ENCODE measurements around the gene RAB30.

Gene RAB30

DNA sequence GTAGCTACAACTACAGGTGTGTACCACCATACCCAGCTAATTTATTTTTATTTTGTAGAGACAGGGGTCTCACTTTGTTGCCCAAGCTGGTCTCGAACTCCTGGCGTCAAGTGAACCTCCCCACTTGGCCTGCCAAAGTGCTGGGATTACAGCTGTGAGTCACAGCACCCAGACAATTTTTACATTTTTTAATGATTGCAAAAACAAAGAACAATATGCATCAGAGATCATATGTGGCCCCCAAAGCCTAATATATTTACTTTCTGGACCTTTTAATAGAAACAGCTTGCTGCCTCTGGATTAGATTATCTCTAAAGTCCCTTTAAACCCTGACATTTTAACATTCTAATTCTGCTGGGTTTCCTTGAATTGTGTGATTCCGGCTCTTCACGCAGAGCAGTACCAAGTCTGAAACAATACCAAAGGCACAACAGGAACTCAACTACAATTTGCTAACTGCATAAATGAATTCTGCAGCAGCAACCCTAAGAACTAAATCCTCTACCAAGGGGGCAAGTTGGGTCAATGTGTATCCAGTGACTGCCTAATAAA is 25.0 kb downstream of the RAB30 start:
- no peak overlapping the region for H3K4me3 ChIP-seq (ENCODE audit: insufficient read length, low read depth)
- no peaks in the 10 kb centered on the region for H3K36me3 ChIP-seq (ENCODE audit: insufficient read depth, insufficient read length, low read length)
- no peaks in the 10 kb centered on the region for H3K4me1 ChIP-seq (ENCODE audit: insufficient read depth, insufficient read length)
- no peaks in the 10 kb centered on the region for H3K9me3 ChIP-seq (ENCODE audit: insufficient read depth, low read length)
- TF ChIP-seq YY1 (IDR thresholded peaks at IDR 0.05; ENCODE audit: insufficient read depth, insufficient read length) (no peak), SUZ12 (IDR thresholded peaks at IDR 0.05; ENCODE audit: extremely low read depth, insufficient read depth, insufficient read length) (no peak), ZNF274 (IDR thresholded peaks at IDR 0.05; ENCODE audit: low read depth, low read length) (no peak)
- no peak for DNase-seq (ENCODE audit: low read depth, low spot score)
- no peak overlapping the region for H3K9ac ChIP-seq (ENCODE audit: insufficient read length, low read depth)
- H3K27me3 ChIP-seq (ENCODE audit: insufficient read depth, insufficient read length), result no peaks in the 10 kb centered on the region

DNA sequence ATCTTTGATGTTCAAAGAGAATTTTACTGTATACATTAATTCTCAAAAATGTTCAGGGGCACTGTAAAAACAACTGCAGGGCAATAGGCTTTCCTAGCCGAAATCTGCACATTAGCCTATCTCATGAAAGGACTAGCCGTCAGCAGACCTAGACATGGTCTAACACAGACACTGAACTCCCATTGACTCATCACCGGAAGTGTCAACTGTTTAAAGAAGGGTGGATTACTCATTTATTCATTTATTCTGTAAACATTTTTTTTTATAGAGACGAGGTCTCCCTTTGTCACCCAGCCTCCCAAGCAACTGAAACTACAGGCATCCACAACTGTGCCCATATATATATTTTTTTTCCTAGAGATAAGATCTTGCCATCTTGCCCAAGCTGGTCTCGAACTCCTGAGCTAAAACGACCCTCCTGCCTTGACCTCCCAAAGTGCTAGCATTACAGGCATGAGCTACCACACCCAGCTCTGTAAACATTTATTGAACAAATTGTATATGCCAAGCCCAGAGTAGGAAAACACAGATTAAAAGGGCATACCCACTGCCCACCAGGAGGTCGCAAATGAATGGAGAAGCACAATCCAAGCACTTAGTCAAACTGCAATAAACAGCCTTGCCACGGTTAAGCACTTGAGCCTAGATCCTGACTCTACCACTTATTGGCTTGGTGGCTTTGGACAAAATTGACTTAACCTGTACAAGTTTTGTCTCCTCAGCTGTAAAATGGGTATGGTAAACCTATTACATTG is 26.6 kb downstream of the RAB30 start:
- Histone ChIP-seq H3K27me3 (ENCODE audit: insufficient read depth, insufficient read length) (no peaks in the 10 kb centered on the region), H3K4me1 (ENCODE audit: insufficient read depth, insufficient read length) (no peaks in the 10 kb centered on the region), H3K4me3 (ENCODE audit: insufficient read length, low read depth) (no peak overlapping the region), H3K36me3 (ENCODE audit: insufficient read depth, insufficient read length, low read length) (no peaks in the 10 kb centered on the region), H3K9ac (ENCODE audit: insufficient read length, low read depth) (no peak overlapping the region), H3K9me3 (ENCODE audit: insufficient read depth, low read length) (no peaks in the 10 kb centered on the region)
- TF ChIP-seq ZNF274 (IDR thresholded peaks at IDR 0.05; ENCODE audit: low read depth, low read length), result no peak
- TF ChIP-seq YY1 (IDR thresholded peaks at IDR 0.05; ENCODE audit: insufficient read depth, insufficient read length), result no peak
- no peak for TF ChIP-seq SUZ12 (IDR thresholded peaks at IDR 0.05; ENCODE audit: extremely low read depth, insufficient read depth, insufficient read length)
- no peak for DNase-seq (ENCODE audit: low read depth, low spot score)

DNA sequence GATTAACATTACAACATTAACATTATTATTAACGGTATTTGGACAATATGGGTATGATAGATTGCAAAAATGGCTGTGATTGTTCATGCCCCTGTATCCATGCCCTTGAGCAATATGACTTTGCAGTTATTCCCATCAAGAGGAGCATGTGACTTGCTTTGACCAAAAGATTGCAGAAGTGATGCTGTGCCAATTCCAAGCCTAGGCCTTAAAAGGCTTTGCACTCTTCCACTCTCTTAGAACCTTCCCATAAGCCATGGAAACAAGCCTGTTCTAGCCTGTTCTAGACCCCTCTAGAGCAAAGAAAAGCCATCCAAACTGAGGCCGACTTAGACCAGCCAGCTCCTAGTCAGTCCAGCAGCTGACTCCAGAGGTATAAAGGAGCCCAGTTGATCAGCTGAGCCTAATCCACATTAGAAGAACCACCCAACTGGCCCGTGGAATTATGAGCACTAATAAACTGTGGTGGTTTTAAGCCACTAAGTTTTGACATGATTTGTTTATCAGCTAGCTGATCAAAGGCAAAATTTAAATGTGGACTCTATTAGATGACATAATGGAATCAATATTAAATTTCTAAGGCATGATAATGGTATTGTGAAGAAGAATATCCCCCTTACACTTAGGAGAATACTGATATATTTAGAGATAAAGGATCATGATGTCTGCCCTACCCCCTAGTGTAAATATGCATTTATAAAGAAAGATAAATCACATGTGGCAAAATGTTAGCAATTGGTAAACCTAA is 28.6 kb downstream of the RAB30 start:
- no peak for TF ChIP-seq ZNF274 (IDR thresholded peaks at IDR 0.05; ENCODE audit: low read depth, low read length)
- no peak for TF ChIP-seq SUZ12 (IDR thresholded peaks at IDR 0.05; ENCODE audit: extremely low read depth, insufficient read depth, insufficient read length)
- no peak for TF ChIP-seq YY1 (IDR thresholded peaks at IDR 0.05; ENCODE audit: insufficient read depth, insufficient read length)
- Histone ChIP-seq H3K4me3 (ENCODE audit: insufficient read length, low read depth) (no peak overlapping the region), H3K9me3 (ENCODE audit: insufficient read depth, low read length) (no peaks in the 10 kb centered on the region), H3K36me3 (ENCODE audit: insufficient read depth, insufficient read length, low read length) (no peaks in the 10 kb centered on the region), H3K4me1 (ENCODE audit: insufficient read depth, insufficient read length) (no peaks in the 10 kb centered on the region), H3K9ac (ENCODE audit: insufficient read length, low read depth) (no peak overlapping the region), H3K27me3 (ENCODE audit: insufficient read depth, insufficient read length) (no peaks in the 10 kb centered on the region)
- no peak for DNase-seq (ENCODE audit: low read depth, low spot score)

DNA sequence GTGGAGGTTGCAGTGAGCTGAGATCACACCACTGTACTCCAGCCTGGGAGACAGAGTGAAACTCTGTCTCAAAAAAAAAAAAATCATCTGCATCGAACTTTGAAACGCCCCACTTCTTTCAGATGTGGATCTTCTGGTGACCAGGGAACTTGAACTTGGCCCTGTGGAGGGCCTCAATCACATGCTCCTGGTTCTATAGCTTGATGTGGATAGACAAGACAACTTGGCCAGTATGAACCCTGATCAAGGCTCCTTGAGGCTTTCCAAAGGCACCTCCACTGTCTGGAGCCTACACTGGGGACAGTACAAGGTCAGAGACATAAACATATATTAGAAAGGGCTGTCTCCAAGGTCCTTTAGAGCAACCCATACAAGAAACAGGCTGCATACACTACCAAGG is 30.6 kb downstream of the RAB30 start:
- Histone ChIP-seq H3K36me3 (ENCODE audit: insufficient read depth, insufficient read length, low read length) (no peaks in the 10 kb centered on the region), H3K4me3 (ENCODE audit: insufficient read length, low read depth) (no peak overlapping the region), H3K9me3 (ENCODE audit: insufficient read depth, low read length) (no peaks in the 10 kb centered on the region), H3K4me1 (ENCODE audit: insufficient read depth, insufficient read length) (no peaks in the 10 kb centered on the region), H3K9ac (ENCODE audit: insufficient read length, low read depth) (no peak overlapping the region), H3K27me3 (ENCODE audit: insufficient read depth, insufficient read length) (no peaks in the 10 kb centered on the region)
- no peak for DNase-seq (ENCODE audit: low read depth, low spot score)
- no peak for TF ChIP-seq ZNF274 (IDR thresholded peaks at IDR 0.05; ENCODE audit: low read depth, low read length)
- TF ChIP-seq SUZ12 (IDR thresholded peaks at IDR 0.05; ENCODE audit: extremely low read depth, insufficient read depth, insufficient read length), result no peak
- TF ChIP-seq YY1 (IDR thresholded peaks at IDR 0.05; ENCODE audit: insufficient read depth, insufficient read length), result no peak

DNA sequence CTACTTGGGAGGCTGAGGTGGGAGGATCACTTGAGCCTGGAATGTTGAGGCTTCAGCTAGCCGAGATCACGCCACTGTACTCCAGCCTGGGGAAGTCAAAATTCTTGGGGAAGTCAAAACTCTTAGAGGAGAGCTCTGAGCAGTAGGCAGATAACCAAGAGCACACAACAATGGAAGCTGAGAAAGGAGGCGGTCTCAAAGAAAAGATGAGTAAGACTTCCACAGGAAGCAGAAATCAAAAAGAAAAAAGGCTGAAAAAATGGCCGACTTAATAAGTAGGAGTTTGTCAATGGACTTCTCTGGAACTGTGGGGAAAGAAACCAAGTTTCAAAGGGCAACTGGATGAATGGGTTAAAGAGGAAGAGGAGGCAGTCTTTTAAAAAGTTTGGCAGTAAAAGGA is 32.1 kb downstream of the RAB30 start:
- no peak for DNase-seq (ENCODE audit: low read depth, low spot score)
- Histone ChIP-seq H3K36me3 (ENCODE audit: insufficient read depth, insufficient read length, low read length) (no peaks in the 10 kb centered on the region), H3K4me3 (ENCODE audit: insufficient read length, low read depth) (no peak overlapping the region), H3K9ac (ENCODE audit: insufficient read length, low read depth) (no peak overlapping the region), H3K9me3 (ENCODE audit: insufficient read depth, low read length) (no peaks in the 10 kb centered on the region), H3K27me3 (ENCODE audit: insufficient read depth, insufficient read length) (no peaks in the 10 kb centered on the region), H3K4me1 (ENCODE audit: insufficient read depth, insufficient read length) (peaks cover 1% of the 10 kb centered on the region)
- no peak for TF ChIP-seq SUZ12 (IDR thresholded peaks at IDR 0.05; ENCODE audit: extremely low read depth, insufficient read depth, insufficient read length)
- no peak for TF ChIP-seq YY1 (IDR thresholded peaks at IDR 0.05; ENCODE audit: insufficient read depth, insufficient read length)
- no peak for TF ChIP-seq ZNF274 (IDR thresholded peaks at IDR 0.05; ENCODE audit: low read depth, low read length)

DNA sequence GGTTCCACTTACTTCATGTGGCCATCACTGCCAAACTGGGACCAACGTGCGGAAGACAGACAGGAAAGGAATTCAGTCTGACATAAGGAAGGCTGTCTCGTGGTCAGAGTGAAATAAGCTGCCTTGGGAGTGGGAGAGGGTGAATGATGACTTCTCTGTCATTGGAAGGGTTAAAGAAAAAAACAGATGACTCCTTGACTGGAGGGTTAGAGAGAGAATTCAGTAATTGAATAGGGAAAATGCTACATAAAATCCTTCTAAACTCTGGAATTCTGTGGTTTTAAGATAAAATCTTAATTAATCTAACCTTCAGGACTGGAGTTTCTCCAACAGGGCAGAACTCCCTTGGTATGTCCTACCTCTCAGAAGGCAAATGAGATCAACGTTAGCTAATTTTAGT is 33.8 kb downstream of the RAB30 start:
- H3K9me3 ChIP-seq (ENCODE audit: insufficient read depth, low read length), result no peaks in the 10 kb centered on the region
- DNase-seq (ENCODE audit: low read depth, low spot score), result no peak
- no peaks in the 10 kb centered on the region for H3K27me3 ChIP-seq (ENCODE audit: insufficient read depth, insufficient read length)
- H3K4me1 ChIP-seq (ENCODE audit: insufficient read depth, insufficient read length), result peaks cover 5% of the 10 kb centered on the region
- H3K36me3 ChIP-seq (ENCODE audit: insufficient read depth, insufficient read length, low read length), result no peaks in the 10 kb centered on the region
- no peak overlapping the region for H3K4me3 ChIP-seq (ENCODE audit: insufficient read length, low read depth)
- H3K9ac ChIP-seq (ENCODE audit: insufficient read length, low read depth), result no peak overlapping the region
- TF ChIP-seq ZNF274 (IDR thresholded peaks at IDR 0.05; ENCODE audit: low read depth, low read length) (no peak), SUZ12 (IDR thresholded peaks at IDR 0.05; ENCODE audit: extremely low read depth, insufficient read depth, insufficient read length) (no peak)

DNA sequence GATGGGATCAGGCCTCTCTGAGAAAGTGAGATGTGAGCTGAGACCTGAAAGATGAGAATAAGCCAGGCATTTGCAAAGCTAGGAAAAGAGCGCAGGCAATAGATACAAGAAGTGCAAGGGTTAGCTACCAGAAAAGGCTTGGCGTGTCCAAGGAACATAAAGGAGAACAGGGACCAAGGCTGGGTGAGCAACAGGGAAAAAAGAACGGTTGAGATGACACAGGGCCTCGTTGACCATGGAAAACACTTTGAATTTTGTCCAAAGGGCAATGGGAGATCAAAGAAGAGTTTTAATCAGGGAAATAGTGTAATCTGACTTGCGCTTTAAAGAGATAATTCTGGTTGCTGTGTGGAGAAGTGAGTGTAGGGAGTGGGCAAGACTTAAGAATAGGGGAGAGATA is 35.0 kb downstream of the RAB30 start:
- H3K36me3 ChIP-seq (ENCODE audit: insufficient read depth, insufficient read length, low read length), result no peaks in the 10 kb centered on the region
- no peak overlapping the region for H3K9ac ChIP-seq (ENCODE audit: insufficient read length, low read depth)
- no peak overlapping the region for H3K4me3 ChIP-seq (ENCODE audit: insufficient read length, low read depth)
- no peaks in the 10 kb centered on the region for H3K9me3 ChIP-seq (ENCODE audit: insufficient read depth, low read length)
- DNase-seq (ENCODE audit: low read depth, low spot score), result no peak
- H3K27me3 ChIP-seq (ENCODE audit: insufficient read depth, insufficient read length), result no peaks in the 10 kb centered on the region
- peaks cover 5% of the 10 kb centered on the region for H3K4me1 ChIP-seq (ENCODE audit: insufficient read depth, insufficient read length)
- TF ChIP-seq SUZ12 (IDR thresholded peaks at IDR 0.05; ENCODE audit: extremely low read depth, insufficient read depth, insufficient read length), result no peak

Data from NT2/D1 (cell line).